Neural cell (in vitro differentiated cells): ENCODE measurements around the gene SLC38A4. TPM values are rescaled to one million over a fixed set of nuclear protein-coding genes. Genes with fewer than 3 reads are reported as not detected.

ENCODE experiments used
- H2AFZ ChIP-seq: fragments of 200-600, 300-800 bp; sonication (generic), shearing (Covaris generic); 2 replicates; pipeline ENCODE4 v1.6.0; 2014; ENCODE audit warnings: low read depth, mild to moderate bottlenecking, antibody characterized with exemption, low read length, moderate library complexity
- H3F3A ChIP-seq: fragments of 200-600 bp; shearing (Covaris generic); 2 replicates; pipeline ENCODE4 v1.6.1; 2016; ENCODE audit warnings: mild to moderate bottlenecking, moderate library complexity, mixed read lengths, antibody characterized with exemption, low read length; ENCODE audit not compliant: insufficient read depth, poor library complexity, severe bottlenecking
- H3K27ac ChIP-seq: fragments of 200-600, 300-800 bp; sonication (generic), shearing (Covaris generic); 2 replicates; pipeline ENCODE4 v1.5.1; 2014; ENCODE audit warnings: mild to moderate bottlenecking, low read length, moderate library complexity
- H3K27me3 ChIP-seq: fragments of 300-800, 200-600 bp; sonication (generic), shearing (Covaris generic); 2 replicates; pipeline ENCODE4 v1.6.0; 2014; ENCODE audit warnings: mild to moderate bottlenecking, low read depth, low read length, moderate library complexity; ENCODE audit not compliant: insufficient read depth
- H3K36me3 ChIP-seq: fragments of 300-800, 200-600 bp; sonication (generic), shearing (Covaris generic); 2 replicates; pipeline ENCODE4 v1.5.1; 2014; ENCODE audit warnings: mild to moderate bottlenecking, antibody characterized with exemption, low read length, moderate library complexity; ENCODE audit not compliant: insufficient read depth
- H3K4me2 ChIP-seq: fragments of 300-800, 200-600 bp; sonication (generic), shearing (Covaris generic); 2 replicates; pipeline ENCODE4 v1.6.0; 2014; ENCODE audit warnings: mild to moderate bottlenecking, low read length
- H3K4me3 ChIP-seq: fragments of 300-800, 200-600 bp; sonication (generic), shearing (Covaris generic); 2 replicates; pipeline ENCODE4 v1.5.1; 2014; ENCODE audit warnings: mild to moderate bottlenecking, low read length, moderate library complexity
- H3K79me2 ChIP-seq: fragments of 200-600 bp; shearing (Covaris generic); replicated peaks from 2 replicates; pipeline ENCODE4 v1.6.0; 2014; ENCODE audit warnings: mild to moderate bottlenecking, low read length, moderate library complexity; ENCODE audit not compliant: insufficient read depth
- H3K9ac ChIP-seq: fragments of 300-800, 200-600 bp; sonication (generic), shearing (Covaris generic); 2 replicates; pipeline ENCODE4 v1.6.1; 2016; ENCODE audit warnings: mild to moderate bottlenecking, low read length, mixed read lengths
- H3K9me2 ChIP-seq: fragments of 200-600 bp; shearing (Covaris generic); 2 replicates; pipeline ENCODE4 v1.6.1; 2016; ENCODE audit warnings: mild to moderate bottlenecking, low read length, mixed read lengths; ENCODE audit not compliant: insufficient read depth
- H3K9me3 ChIP-seq: fragments of 200-600, 300-800 bp; sonication (generic), shearing (Covaris generic); 2 replicates; pipeline ENCODE4 v1.6.1; 2016; ENCODE audit warnings: mild to moderate bottlenecking, mixed run types, low read length, moderate library complexity, mixed read lengths
- H4K20me1 ChIP-seq: fragments of 200-600 bp; shearing (Covaris generic); 2 replicates; pipeline ENCODE4 v1.6.1; 2016; ENCODE audit warnings: mild to moderate bottlenecking, mixed run types; ENCODE audit not compliant: insufficient read depth
- CTCF ChIP-seq: fragments of 450-650 bp; IDR thresholded peaks from 2 replicates; pipeline ENCODE4 v1.5.1; 2014; ENCODE audit warnings: antibody characterized with exemption, mild to moderate bottlenecking, moderate library complexity; ENCODE audit not compliant: poor library complexity, severe bottlenecking
- EP300 ChIP-seq: fragments of 450-650 bp; conservative IDR thresholded peaks from 2 replicates; pipeline ENCODE4 v1.6.1; 2014; ENCODE audit warnings: antibody characterized with exemption, mild to moderate bottlenecking, moderate library complexity; ENCODE audit not compliant: poor library complexity, severe bottlenecking
- EZH2 ChIP-seq: fragments of 200-600, 300-800 bp; shearing (Covaris generic), sonication (generic); IDR thresholded peaks from 2 replicates; pipeline ENCODE4 v1.6.1; 2014; ENCODE audit warnings: antibody characterized with exemption, low read length, borderline replicate concordance, mild to moderate bottlenecking; ENCODE audit not compliant: insufficient read depth, poor library complexity, severe bottlenecking
- MXI1 ChIP-seq: fragments of 450-650 bp; conservative IDR thresholded peaks from 2 replicates; pipeline ENCODE4 v1.6.1; 2014; ENCODE audit warnings: antibody characterized with exemption, mild to moderate bottlenecking; ENCODE audit not compliant: poor library complexity, severe bottlenecking
- POLR2AphosphoS5 ChIP-seq: IDR thresholded peaks from 2 replicates; pipeline ENCODE4 v1.6.1; 2012
- RAD21 ChIP-seq: fragments of 450-650 bp; conservative IDR thresholded peaks from 2 replicates; pipeline ENCODE4 v1.6.1; 2014; ENCODE audit warnings: antibody characterized with exemption, mild to moderate bottlenecking, moderate library complexity
- REST ChIP-seq: IDR thresholded peaks from 2 replicates; pipeline ENCODE4 v1.6.1; 2012; ENCODE audit warnings: borderline replicate concordance
- SMC3 ChIP-seq: fragments of 450-650 bp; conservative IDR thresholded peaks from 2 replicates; pipeline ENCODE4 v1.6.1; 2014; ENCODE audit warnings: antibody characterized with exemption, mild to moderate bottlenecking, moderate library complexity; ENCODE audit not compliant: poor library complexity
- TAF1 ChIP-seq: IDR thresholded peaks from 2 replicates; pipeline ENCODE4 v1.6.1; 2012; ENCODE audit warnings: low read depth
- polyA plus RNA-seq: library from polyadenylated mRNA; depleted of rRNA; stranded (reverse); fragments of >200 nt; gene quantifications from 2 replicates; pipeline ENCODE4 v1.2.3, GENCODE V29; 2014

SLC38A4 gene
- polyA plus RNA-seq, 1 donor from 2014 or later, result not detected

- H3K4me2 ChIP-seq, result no peak overlapping the region
- no peak overlapping the region for H2AFZ ChIP-seq
- no peaks in the 10 kb centered on the region for H3F3A ChIP-seq
- no peaks in the 10 kb centered on the region for H3K79me2 ChIP-seq
- H3K27me3 ChIP-seq, result no peaks in the 10 kb centered on the region
- no peaks in the 10 kb centered on the region for H3K9me2 ChIP-seq
- H3K9me3 ChIP-seq, result no peaks in the 10 kb centered on the region
- no peak overlapping the region for H3K4me3 ChIP-seq
- no peaks in the 10 kb centered on the region for H4K20me1 ChIP-seq
- no peaks in the 10 kb centered on the region for H3K36me3 ChIP-seq
- TF ChIP-seq EP300, result no peak
- TF ChIP-seq RAD21, result no peak
- no peak for TF ChIP-seq MXI1
- TF ChIP-seq SMC3, result no peak
- TF ChIP-seq EZH2, result no peak
- no peak for TF ChIP-seq POLR2AphosphoS5
- TF ChIP-seq REST, result no peak
- no peak for TF ChIP-seq CTCF
- no peak for TF ChIP-seq TAF1
- H3K27ac ChIP-seq, result no peak overlapping the region
- no peak overlapping the region for H3K9ac ChIP-seq
These were observed 32.9 kb downstream of the SLC38A4 start for GRCh38 chr12:46792925-46793324.

- H3K79me2 ChIP-seq, result no peaks in the 10 kb centered on the region
- no peak overlapping the region for H3K4me2 ChIP-seq
- H3K9me3 ChIP-seq, result no peaks in the 10 kb centered on the region
- no peak overlapping the region for H3K4me3 ChIP-seq
- H3F3A ChIP-seq, result no peaks in the 10 kb centered on the region
- H2AFZ ChIP-seq, result no peak overlapping the region
- H3K27me3 ChIP-seq, result no peaks in the 10 kb centered on the region
- H3K27ac ChIP-seq, result no peak overlapping the region
- TF ChIP-seq SMC3, result no peak
- TF ChIP-seq TAF1, result no peak
- no peak for TF ChIP-seq RAD21
- TF ChIP-seq MXI1, result no peak
- no peak for TF ChIP-seq EP300
- TF ChIP-seq CTCF, result no peak
- TF ChIP-seq EZH2, result no peak
- no peak for TF ChIP-seq REST
- TF ChIP-seq POLR2AphosphoS5, result no peak
- no peaks in the 10 kb centered on the region for H4K20me1 ChIP-seq
- no peak overlapping the region for H3K9ac ChIP-seq
- no peaks in the 10 kb centered on the region for H3K9me2 ChIP-seq
- no peaks in the 10 kb centered on the region for H3K36me3 ChIP-seq
These were observed 35.7 kb downstream of the SLC38A4 start for GRCh38 chr12:46790066-46790465.
